H1 (cell line): ENCODE measurements around the gene CHD9NB. TPM values are rescaled to one million over a fixed set of nuclear protein-coding genes. Genes with fewer than 3 reads are reported as not detected.

Source experiments
- CTCF ChIA-PET: fragments of 300-600 bp; sonication (Branson Sonifier 250); formaldehyde crosslinking; loops from one replicate; lab custom pipeline; 2021; ENCODE audit not compliant: partially characterized antibody; lab: Charles Lee
- POLR2A ChIA-PET: fragments of 300-600 bp; sonication (Branson Sonifier 250); formaldehyde crosslinking; loops from one replicate; lab custom pipeline; 2021; ENCODE audit warnings: inconsistent platforms; ENCODE audit not compliant: partially characterized antibody; lab: Charles Lee
- DNase-seq, 2 experiments: peaks; one replicate each; pipeline versions ENCODE4 v3.0.0 to v3.0.0-alpha.2; 2010 to 2022; ENCODE audit warnings: low spot score in 2 of 2, low read depth in 1 of 2, mixed read lengths in 1 of 2
- FAIRE-seq: peaks from 2 replicates; lab custom pipeline; 2011; peaks lifted over from hg19 to GRCh38; lab: Jason Lieb, UNC
- H2AFZ ChIP-seq: 2 replicates; pipeline ENCODE4 v1.8.1; 2012; ENCODE audit warnings: low read length, inconsistent platforms
- H2AK5ac ChIP-seq: 2 replicates; pipeline ENCODE4 v1.6.1; 2013; ENCODE audit warnings: low read depth, low read length
- H2BK120ac ChIP-seq: replicated peaks from 2 replicates; pipeline ENCODE3; 2013; ENCODE audit warnings: low read depth, low read length, inconsistent platforms
- H2BK12ac ChIP-seq: 2 replicates; pipeline ENCODE4 v1.6.1; 2013; ENCODE audit warnings: low read depth, low read length
- H2BK15ac ChIP-seq: 2 replicates; pipeline ENCODE4 v1.6.1; 2013; ENCODE audit warnings: low read length
- H2BK20ac ChIP-seq: 2 replicates; pipeline ENCODE4 v1.6.1; 2013; ENCODE audit warnings: low read length
- H2BK5ac ChIP-seq: 2 replicates; pipeline ENCODE4 v1.6.1; 2013; ENCODE audit warnings: low read depth, low read length
- H3K14ac ChIP-seq: 2 replicates; pipeline ENCODE4 v1.6.1; 2013; ENCODE audit warnings: inconsistent platforms; ENCODE audit not compliant: insufficient read length
- H3K18ac ChIP-seq: 2 replicates; pipeline ENCODE4 v1.6.1; 2013; ENCODE audit warnings: low read length; ENCODE audit errors: extremely low read depth
- H3K23ac ChIP-seq: 2 replicates; pipeline ENCODE4 v1.6.1; 2013; ENCODE audit warnings: inconsistent platforms; ENCODE audit not compliant: insufficient read length
- H3K23me2 ChIP-seq: 2 replicates; pipeline ENCODE4 v1.6.1; 2013; ENCODE audit warnings: low read depth, low read length
- H3K27ac ChIP-seq: 2 replicates; pipeline ENCODE4 v1.6.1; 2011; ENCODE audit warnings: low read depth, low read length, inconsistent platforms
- H3K27me3 ChIP-seq, 4 experiments: replicated peaks in 1 of 4; 1 replicate in 1 of 4; 2 replicates in 3 of 4; pipeline versions ENCODE4 v1.6.1 to v1.8.1; 2011 to 2013; ENCODE audit warnings: low read length in 3 of 4, mild to moderate bottlenecking in 3 of 4, inconsistent platforms in 2 of 4, mixed read lengths in 2 of 4, moderate library complexity in 1 of 4; ENCODE audit not compliant: control insufficient read depth in 3 of 4, insufficient read depth in 3 of 4; ENCODE audit errors: extremely low read depth in 1 of 4
- H3K36me3 ChIP-seq, 4 experiments: 2 replicates each; pipeline versions ENCODE4 v1.6.1 to v1.8.1; 2011 to 2013; ENCODE audit warnings: mild to moderate bottlenecking in 4 of 4, low read length in 3 of 4, moderate library complexity in 2 of 4, control low read depth in 1 of 4, inconsistent platforms in 1 of 4; ENCODE audit not compliant: insufficient read depth in 4 of 4, control insufficient read depth in 2 of 4
- H3K4ac ChIP-seq: replicated peaks from 2 replicates; pipeline ENCODE3; 2013; ENCODE audit warnings: low read length, low read depth, mixed read lengths, inconsistent platforms; ENCODE audit not compliant: insufficient read length
- H3K4me1 ChIP-seq, 4 experiments: replicated peaks in 1 of 4; 1 replicate in 1 of 4; 2 replicates in 3 of 4; pipeline versions ENCODE4 v1.6.1 to v1.8.1; 2011 to 2013; ENCODE audit warnings: low read length in 3 of 4, inconsistent platforms in 2 of 4, mixed read lengths in 1 of 4; ENCODE audit not compliant: insufficient read depth in 4 of 4, control insufficient read depth in 3 of 4
- H3K4me2 ChIP-seq, 2 experiments: 2 replicates each; pipeline versions ENCODE4 v1.6.1 to v1.8.1; 2011 to 2013; ENCODE audit warnings: low read depth in 2 of 2, low read length in 2 of 2, control low read depth in 1 of 2, inconsistent platforms in 1 of 2, mild to moderate bottlenecking in 1 of 2; ENCODE audit not compliant: insufficient read depth in 1 of 2
- H3K4me3 ChIP-seq, 4 experiments: fragments of 200-600, 300-600 bp in 1 of 4; sonication (generic), shearing (Covaris generic), sonication (Bioruptor Twin) in 1 of 4; 2 replicates each; pipeline versions ENCODE4 v1.5.1 to v1.8.1; 2011 to 2016; ENCODE audit warnings: low read length in 4 of 4, low read depth in 3 of 4, control low read depth in 2 of 4, inconsistent platforms in 2 of 4, mild to moderate bottlenecking in 2 of 4, mixed read lengths in 1 of 4, moderate library complexity in 1 of 4; ENCODE audit not compliant: insufficient read depth in 2 of 4; ENCODE audit errors: extremely low read depth in 1 of 4
- H3K56ac ChIP-seq: replicated peaks from 2 replicates; pipeline ENCODE3; 2013; ENCODE audit warnings: low read depth, mild to moderate bottlenecking, mixed read lengths, low read length, inconsistent platforms; ENCODE audit not compliant: insufficient read length
- H3K79me1 ChIP-seq: 2 replicates; pipeline ENCODE4 v1.6.1; 2013; ENCODE audit warnings: low read depth, low read length, control low read depth
- H3K79me2 ChIP-seq, 2 experiments: 2 replicates each; pipeline versions ENCODE4 v1.6.1 to v1.8.1; 2012 to 2013; ENCODE audit warnings: low read length in 2 of 2, mild to moderate bottlenecking in 2 of 2, inconsistent platforms in 1 of 2; ENCODE audit not compliant: insufficient read depth in 2 of 2, control insufficient read depth in 1 of 2
- H3K9ac ChIP-seq, 4 experiments: replicated peaks in 1 of 4; 1 replicate in 1 of 4; 2 replicates in 3 of 4; pipeline versions ENCODE4 v1.6.1 to v1.8.1; 2011 to 2013; ENCODE audit warnings: low read depth in 3 of 4, low read length in 3 of 4, control low read depth in 2 of 4, mild to moderate bottlenecking in 2 of 4, moderate library complexity in 2 of 4, inconsistent platforms in 1 of 4; ENCODE audit errors: extremely low read depth in 1 of 4
- H3K9me3 ChIP-seq, 2 experiments: 2 replicates each; pipeline versions ENCODE4 v1.6.1 to v1.8.1; 2012 to 2013; ENCODE audit warnings: mild to moderate bottlenecking in 2 of 2, moderate library complexity in 2 of 2, control low read depth in 1 of 2, inconsistent platforms in 1 of 2, low read depth in 1 of 2, low read length in 1 of 2, mixed read lengths in 1 of 2; ENCODE audit not compliant: insufficient read depth in 2 of 2
- H4K20me1 ChIP-seq, 2 experiments: replicated peaks in 1 of 2; 2 replicates each; pipeline versions ENCODE3 to v1.8.1; 2011 to 2013; ENCODE audit warnings: inconsistent platforms in 2 of 2, low read length in 2 of 2, mild to moderate bottlenecking in 1 of 2; ENCODE audit not compliant: insufficient read depth in 2 of 2, control insufficient read depth in 1 of 2
- H4K5ac ChIP-seq: 2 replicates; pipeline ENCODE4 v1.6.1; 2013; ENCODE audit warnings: low read length, low read depth, mixed read lengths, inconsistent platforms; ENCODE audit not compliant: insufficient read length
- H4K8ac ChIP-seq: 2 replicates; pipeline ENCODE4 v1.8.0; 2013; ENCODE audit warnings: mild to moderate bottlenecking, moderate library complexity, low read length, inconsistent platforms; ENCODE audit not compliant: insufficient read depth; ENCODE audit errors: extremely low read depth
- H4K91ac ChIP-seq: replicated peaks from 2 replicates; pipeline ENCODE3; 2013; ENCODE audit warnings: low read length, mixed read lengths, inconsistent platforms; ENCODE audit not compliant: insufficient read length
- ATF3 ChIP-seq: IDR thresholded peaks from 2 replicates; pipeline ENCODE4 v1.6.1; 2011; ENCODE audit warnings: low read depth, mild to moderate bottlenecking, low read length; ENCODE audit not compliant: insufficient read depth
- CHD1 ChIP-seq: IDR thresholded peaks from 2 replicates; pipeline ENCODE4 v1.6.1; 2012; ENCODE audit warnings: low read depth, low read length, improper control_type of control experiment
- CHD2 ChIP-seq: IDR thresholded peaks from 2 replicates; pipeline ENCODE4 v1.6.1; 2012; ENCODE audit warnings: low read length, improper control_type of control experiment
- FOSL1 ChIP-seq: IDR thresholded peaks from 2 replicates; pipeline ENCODE4 v1.6.1; 2011; ENCODE audit warnings: mild to moderate bottlenecking, low read depth, low read length, moderate library complexity; ENCODE audit not compliant: insufficient read depth
- NRF1 ChIP-seq: IDR thresholded peaks from 2 replicates; pipeline ENCODE4 v1.6.1; 2011; ENCODE audit warnings: mild to moderate bottlenecking, low read depth, low read length, improper control_type of control experiment
- POLR2AphosphoS5 ChIP-seq: IDR thresholded peaks from 2 replicates; pipeline ENCODE4 v1.6.1; 2011; ENCODE audit warnings: low read depth, low read length
- SIRT6 ChIP-seq: IDR thresholded peaks from one replicate; pipeline ENCODE4 v1.7.1; 2012; ENCODE audit warnings: low read length, inconsistent platforms
- SIX5 ChIP-seq: IDR thresholded peaks from 2 replicates; pipeline ENCODE4 v1.6.1; 2011; ENCODE audit warnings: mild to moderate bottlenecking, low read depth, low read length
- SUZ12 ChIP-seq: fragments of 200-600 bp; sonication (generic); IDR thresholded peaks from 2 replicates; pipeline ENCODE4 v1.6.1; 2012; ENCODE audit warnings: mild to moderate bottlenecking, inconsistent platforms, low read length, moderate library complexity, mixed read lengths
- TBP ChIP-seq: IDR thresholded peaks from 2 replicates; pipeline ENCODE4 v1.6.1; 2011; ENCODE audit warnings: low read depth, low read length, improper control_type of control experiment
- TCF12 ChIP-seq: IDR thresholded peaks from 2 replicates; pipeline ENCODE4 v1.6.1; 2011; ENCODE audit warnings: low read depth, mild to moderate bottlenecking, low read length
- WGBS, 2 experiments: shearing (Covaris generic) in 1 of 2; methylation state at CpG; one replicate each; pipeline versions ENCODE4 v1.1.6 to v1.1.7; 2013 to 2015; ENCODE audit warnings: low lambda C conversion rate in 2 of 2, mixed read lengths in 2 of 2, inconsistent platforms in 1 of 2, low coverage in 1 of 2, missing lambda C conversion rate in 1 of 2; ENCODE audit not compliant: insufficient replicate concordance in 2 of 2, insufficient coverage in 1 of 2, insufficient read length in 1 of 2; ENCODE audit errors: extremely low coverage in 1 of 2, missing lambda C conversion rate in 1 of 2; 5-methylcytosine and 5-hydroxymethylcytosine counted together
- polyA plus RNA-seq, 7 experiments: library from polyadenylated mRNA; depleted of rRNA in 3 of 7; stranded (reverse) in 5 of 7; unstranded in 2 of 7; fragments of >200 nt in 5 of 7; fragments of 200-250 nt in 2 of 7; gene quantifications; 1 replicate in 5 of 7; 2 replicates in 1 of 7; 4 replicates in 1 of 7; pipeline versions ENCODE4 v1.2.1 to v1.2.3, GENCODE V29; 2011 to 2013; ENCODE audit warnings: missing spikeins in 2 of 7, mixed read lengths in 2 of 7
- total RNA-seq: library from RNA; stranded (reverse); fragmentation: NEBNext Ultra II Directional; extraction: Animal tissue kit (Norgen Biotek cat#: 25700); gene quantifications from 2 replicates; pipeline ENCODE4 v1.2.1, GENCODE V29; 2021

CHD9NB gene
- total and polyA plus RNA-seq, 2 of the 8 experiments (the other 6 are each of a cell fraction or from before 2014, with no cell fraction given), result 4.5 to 5.9 TPM

DNA sequence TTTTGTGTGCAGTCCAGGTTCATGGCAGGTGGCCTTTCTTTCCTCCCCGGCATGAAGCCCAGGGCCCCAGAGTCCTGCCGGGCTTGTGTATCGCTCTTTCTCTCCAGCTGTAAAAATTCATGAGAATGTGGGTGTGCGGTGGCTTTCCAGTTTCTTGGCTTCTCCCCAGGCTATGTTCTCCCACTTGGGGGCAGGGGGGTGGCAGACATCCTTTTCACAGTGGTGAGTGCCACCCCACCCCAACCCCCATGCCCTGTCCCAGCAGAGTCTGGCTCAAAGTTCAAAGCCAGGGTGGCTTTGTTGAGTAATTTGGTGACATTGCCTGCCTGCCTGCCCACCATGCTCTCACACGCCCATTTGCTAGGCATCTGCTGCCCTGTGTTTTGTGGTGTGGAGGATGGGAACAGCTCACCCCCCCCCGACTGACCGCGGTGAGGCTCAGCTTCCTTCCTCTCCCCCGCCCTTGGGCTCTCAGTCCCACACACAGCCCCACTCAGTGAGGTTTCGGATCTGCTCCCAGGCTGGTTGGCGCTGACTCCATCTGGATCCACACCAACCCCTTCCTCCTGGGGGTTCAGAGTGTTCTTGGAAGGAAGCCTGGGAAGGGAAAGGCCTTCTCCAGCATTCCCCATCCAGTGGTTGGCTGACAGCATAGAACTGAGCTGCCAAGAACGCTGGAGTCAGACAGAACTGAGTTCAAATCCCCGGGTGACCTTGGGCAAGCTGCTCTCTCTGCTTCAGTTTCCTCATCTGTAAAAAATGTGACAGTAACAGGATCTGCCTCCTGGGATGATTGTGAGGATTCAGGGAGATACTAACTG lies 38.1 kb upstream of the CHD9NB start:
- H3K23me2 ChIP-seq, result no peaks in the 10 kb centered on the region
- TF ChIP-seq TBP (no peak), SUZ12 (no peak), SIRT6 (no peak), NRF1 (no peak), CHD1 (no peak), CHD2 (no peak), SIX5 (no peak), ATF3 (no peak), FOSL1 (no peak), POLR2AphosphoS5 (no peak), TCF12 (no peak)

More for the DNA sequence above, 38.1 kb upstream of the CHD9NB start:
- H3K4me2 ChIP-seq, result peak overlapping the region; percentile 54 to 75
- WGBS, 2 experiments, result 54% methylated on average over 11 of the region's 13 CpGs; no CpG with 5 or more reads in 1 of the 2 experiments
- H3K36me3 ChIP-seq, result no peaks in the 10 kb centered on the region
- H4K8ac ChIP-seq, result no peak overlapping the region
- H2AK5ac ChIP-seq, result peak overlapping the region; percentile 89
- H3K18ac ChIP-seq, result peak overlapping the region; percentile 88
- peak overlapping the region; percentile 83 for H4K91ac ChIP-seq
- no peak overlapping the region for H4K5ac ChIP-seq
- FAIRE-seq, result no peak
- H3K79me1 ChIP-seq, result no peaks in the 10 kb centered on the region; the same call in 1 of the 2 replicates
- H3K9me3 ChIP-seq, result no peaks in the 10 kb centered on the region
- H2BK20ac ChIP-seq, result peak overlapping the region; percentile 67; the same call in 1 of the 2 replicates
- peak overlapping the region; percentile 7 for H2BK120ac ChIP-seq
- H3K27ac ChIP-seq, result peak overlapping the region; percentile 35
- H3K14ac ChIP-seq, result no peak overlapping the region
- H2BK5ac ChIP-seq, result peak overlapping the region; percentile 73
- H4K20me1 ChIP-seq, result no peaks in the 10 kb centered on the region
- peak overlapping the region in 2 of 4 experiments; percentile 4 to 27; a peak in 3 of 8 replicates for H3K4me3 ChIP-seq
- H2BK15ac ChIP-seq, result peak overlapping the region; percentile 37; the same call in 1 of the 2 replicates
- H3K4me1 ChIP-seq, result peaks cover 26 to 48% (median 32%) of the 10 kb centered on the region in 4 experiments
- no peaks in the 10 kb centered on the region; a peak in 1 of 7 replicates for H3K27me3 ChIP-seq
- ChIA-PET CTCF (interaction anchor here (0.8 to 3.4 kb wide), 4 partner anchors 12 to 36 kb away, joined by 3 to 9 read pairs (median 4); partner anchors contain the start of gene CHD9), POLR2A (interaction anchor here (0.9 to 3.0 kb wide), 3 partner anchors 9 to 36 kb away, joined by 4 to 15 read pairs (median 6); partner anchors contain the start of gene CHD9)
- H3K79me2 ChIP-seq, result peaks cover 0 to 14% of the 10 kb centered on the region in 2 experiments; a peak in 1 of 4 replicates
- no peak for DNase-seq
- peak overlapping the region; percentile 51 for H2BK12ac ChIP-seq
- no peak overlapping the region for H3K4ac ChIP-seq
- H3K56ac ChIP-seq, result no peak overlapping the region
- peak overlapping the region in 1 of 4 experiments; percentile 5; a peak in 2 of 7 replicates for H3K9ac ChIP-seq
- H2AFZ ChIP-seq, result no peak overlapping the region
- no peak overlapping the region for H3K23ac ChIP-seq
